GM12873 (cell line): ENCODE measurements around the gene LPP.

ENCODE experiments used
- TF ChIP-seq, protein P1 (sequence below): IDR thresholded peaks from 2 replicates; pipeline ENCODE4 v1.5.1; 2012; ENCODE audit warnings: low read depth, mild to moderate bottlenecking, moderate library complexity, low read length, control low read depth; ENCODE audit not compliant: insufficient read depth; ENCODE audit errors: missing control alignments

LPP gene

DNA sequence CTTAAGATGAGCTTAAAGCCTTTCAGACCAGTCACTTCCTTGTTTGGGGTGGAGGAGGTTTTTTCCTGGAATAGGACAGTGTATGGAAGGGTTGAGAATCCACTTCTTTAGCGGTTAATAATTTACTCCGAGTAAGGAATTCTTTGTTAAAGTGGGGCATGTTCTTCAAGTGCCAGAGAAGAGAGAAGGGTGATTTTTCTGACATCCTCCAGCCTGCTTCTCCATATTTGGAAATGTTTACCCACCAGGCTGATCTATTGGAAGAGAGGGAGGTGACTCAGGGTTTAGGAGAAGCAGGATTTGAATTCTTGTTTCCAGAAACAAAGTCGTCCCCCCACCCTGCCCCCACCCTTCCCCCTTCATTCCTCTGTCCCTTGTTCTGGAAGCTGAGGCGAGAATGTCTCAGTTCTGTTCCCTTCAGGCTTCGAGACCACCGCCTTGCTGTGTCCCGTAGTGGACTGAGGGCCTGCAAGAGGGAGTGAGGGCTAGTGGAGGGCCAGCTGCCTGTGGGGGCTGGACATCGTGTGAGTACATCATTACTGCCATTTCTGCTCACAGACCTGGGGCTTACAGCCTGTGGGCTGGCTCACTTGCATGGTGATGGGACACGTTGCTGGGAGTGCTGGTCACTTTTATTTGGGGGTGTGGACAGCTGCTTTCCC is 58.5 kb downstream of the LPP start:
- TF ChIP-seq, protein P1, sequence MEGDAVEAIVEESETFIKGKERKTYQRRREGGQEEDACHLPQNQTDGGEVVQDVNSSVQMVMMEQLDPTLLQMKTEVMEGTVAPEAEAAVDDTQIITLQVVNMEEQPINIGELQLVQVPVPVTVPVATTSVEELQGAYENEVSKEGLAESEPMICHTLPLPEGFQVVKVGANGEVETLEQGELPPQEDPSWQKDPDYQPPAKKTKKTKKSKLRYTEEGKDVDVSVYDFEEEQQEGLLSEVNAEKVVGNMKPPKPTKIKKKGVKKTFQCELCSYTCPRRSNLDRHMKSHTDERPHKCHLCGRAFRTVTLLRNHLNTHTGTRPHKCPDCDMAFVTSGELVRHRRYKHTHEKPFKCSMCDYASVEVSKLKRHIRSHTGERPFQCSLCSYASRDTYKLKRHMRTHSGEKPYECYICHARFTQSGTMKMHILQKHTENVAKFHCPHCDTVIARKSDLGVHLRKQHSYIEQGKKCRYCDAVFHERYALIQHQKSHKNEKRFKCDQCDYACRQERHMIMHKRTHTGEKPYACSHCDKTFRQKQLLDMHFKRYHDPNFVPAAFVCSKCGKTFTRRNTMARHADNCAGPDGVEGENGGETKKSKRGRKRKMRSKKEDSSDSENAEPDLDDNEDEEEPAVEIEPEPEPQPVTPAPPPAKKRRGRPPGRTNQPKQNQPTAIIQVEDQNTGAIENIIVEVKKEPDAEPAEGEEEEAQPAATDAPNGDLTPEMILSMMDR: no peak

GRCh38 chr3:188214442-188214841 is 60.5 kb downstream of the LPP start:
- TF ChIP-seq, protein P1: no peak

DNA sequence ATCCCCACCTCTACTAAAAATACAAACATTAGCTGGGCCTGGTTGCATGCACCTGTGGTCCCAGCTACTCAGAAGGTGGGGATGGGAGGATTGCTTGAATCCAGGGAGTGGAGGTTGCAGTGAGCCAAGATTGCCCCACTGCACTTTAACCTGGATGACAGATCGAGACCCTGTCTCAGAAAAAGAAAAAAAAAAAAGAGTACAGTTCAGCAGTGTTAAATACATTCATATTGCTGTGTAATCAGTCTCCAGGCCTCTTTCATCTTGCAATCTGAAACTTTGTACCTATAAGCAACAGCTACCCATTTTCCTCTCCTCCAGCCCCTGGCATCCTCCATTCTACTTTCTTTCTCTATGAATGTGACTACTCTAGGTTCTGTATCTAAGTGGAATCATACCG is 61.2 kb downstream of the LPP start:
- TF ChIP-seq, protein P1: no peak

- TF ChIP-seq, protein P1: no peak
Measured at GRCh38 chr3:188217011-188217463, 63.1 kb downstream of the LPP start.

GRCh38 chr3:188217726-188218125 is 63.8 kb downstream of the LPP start:
- TF ChIP-seq, protein P1: no peak

GRCh38 chr3:188218603-188219002 is 64.6 kb downstream of the LPP start:
- TF ChIP-seq, protein P1: no peak

DNA sequence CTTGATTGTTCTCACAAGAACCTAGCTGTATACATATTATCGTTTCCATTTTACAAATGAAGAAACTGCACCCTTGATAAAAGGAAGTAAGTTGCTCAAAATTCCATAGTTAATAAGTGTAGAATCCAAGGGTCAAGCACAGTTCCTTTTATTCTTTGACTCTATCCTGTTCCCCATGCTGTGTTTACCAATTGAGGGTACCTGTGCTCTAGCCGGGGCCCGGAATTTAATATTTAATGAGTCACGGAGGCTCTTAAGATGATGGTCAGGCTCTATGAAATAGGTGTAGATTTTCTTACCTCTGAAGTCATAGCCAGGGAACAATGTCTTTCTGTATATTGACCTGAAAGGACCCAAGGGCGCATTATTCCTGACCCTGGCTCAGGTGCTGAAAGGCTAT is 65.2 kb downstream of the LPP start:
- TF ChIP-seq, protein P1: no peak
